Endothelial cell of umbilical vein (primary cell): ENCODE results near the gene CEP192. TPM values are rescaled to one million over a fixed set of nuclear protein-coding genes. Genes with fewer than 3 reads are reported as not detected.

ENCODE experiments used
- BruUV-seq: library from RNA; stranded (reverse); fragments of 400-500 nt; replicated peaks from 2 replicates; lab custom pipeline; 2021; lab: Mats Ljungman, UMichigan
- CTCF ChIA-PET: fragments of 300-600, 350-600 bp; sonication (Branson Sonifier 250); formaldehyde crosslinking; loops from one replicate; lab custom pipeline; 2021; ENCODE audit warnings: antibody characterized with exemption, inconsistent platforms; lab: Charles Lee
- POLR2A ChIA-PET: fragments of 300-600, 350-600 bp; sonication (Branson Sonifier 250); formaldehyde crosslinking; loops from one replicate; lab custom pipeline; 2021; ENCODE audit warnings: antibody characterized with exemption, inconsistent platforms; lab: Charles Lee
- DNase-seq: peaks from one replicate; pipeline ENCODE4 v3.0.0-alpha.2; 2011; ENCODE audit warnings: low read depth, low spot score
- FAIRE-seq: peaks from 2 replicates; lab custom pipeline; 2011; peaks lifted over from hg19 to GRCh38; lab: Jason Lieb, UNC
- H2AFZ ChIP-seq: 2 replicates; pipeline ENCODE4 v1.6.0; 2012; ENCODE audit warnings: low read depth, low read length, control low read depth, inconsistent platforms
- H3K27ac ChIP-seq: 2 replicates; pipeline ENCODE4 v1.5.1; 2011; ENCODE audit warnings: low read depth, mild to moderate bottlenecking, control low read depth, low read length, moderate library complexity; ENCODE audit not compliant: insufficient read depth
- H3K27me3 ChIP-seq, 2 experiments: 2 replicates each; pipeline versions ENCODE4 v1.6.0 to v1.6.1; 2011; ENCODE audit warnings: low read length in 2 of 2, mixed read lengths in 1 of 2; ENCODE audit not compliant: control insufficient read depth in 2 of 2, insufficient read depth in 2 of 2
- H3K36me3 ChIP-seq, 2 experiments: 2 replicates in 1 of 2; 3 replicates in 1 of 2; pipeline ENCODE4 v1.5.1; 2011; ENCODE audit warnings: low read length in 2 of 2, mild to moderate bottlenecking in 1 of 2, moderate library complexity in 1 of 2; ENCODE audit not compliant: control insufficient read depth in 2 of 2, insufficient read depth in 2 of 2; ENCODE audit errors: extremely low read depth in 1 of 2
- H3K4me1 ChIP-seq: 3 replicates; pipeline ENCODE4 v1.5.1; 2011; ENCODE audit warnings: mild to moderate bottlenecking, low read length; ENCODE audit not compliant: control insufficient read depth, insufficient read depth; ENCODE audit errors: extremely low read depth
- H3K4me2 ChIP-seq: 2 replicates; pipeline ENCODE4 v1.6.1; 2011; ENCODE audit warnings: low read length, control low read depth, mixed read lengths; ENCODE audit not compliant: insufficient read depth
- H3K4me3 ChIP-seq, 3 experiments: fragments of 200-600 bp in 1 of 3; sonication (generic), shearing (Covaris generic) in 1 of 3; replicated peaks in 1 of 3; 2 replicates each; pipeline ENCODE4 v1.5.1; 2011 to 2016; ENCODE audit warnings: control low read depth in 3 of 3, low read length in 3 of 3, mild to moderate bottlenecking in 2 of 3, inconsistent platforms in 1 of 3, low read depth in 1 of 3, moderate library complexity in 1 of 3; ENCODE audit not compliant: insufficient read depth in 1 of 3
- H3K79me2 ChIP-seq: 2 replicates; pipeline ENCODE4 v1.6.0; 2012; ENCODE audit warnings: low read length, inconsistent platforms; ENCODE audit not compliant: control insufficient read depth, insufficient read depth
- H3K9ac ChIP-seq: replicated peaks from 2 replicates; pipeline ENCODE3; 2011; ENCODE audit warnings: low read length, control low read depth; ENCODE audit not compliant: insufficient read depth; ENCODE audit errors: extremely low read depth
- H3K9me1 ChIP-seq: replicated peaks from 3 replicates; pipeline ENCODE4 v1.6.0; 2011; ENCODE audit warnings: mild to moderate bottlenecking, low read length; ENCODE audit not compliant: control insufficient read depth, insufficient read depth; ENCODE audit errors: extremely low read depth
- H3K9me3 ChIP-seq: replicated peaks from 2 replicates; pipeline ENCODE4 v1.5.1; 2012; ENCODE audit warnings: low read length, inconsistent platforms; ENCODE audit not compliant: control insufficient read depth, insufficient read depth
- H4K20me1 ChIP-seq: replicated peaks from 2 replicates; pipeline ENCODE3; 2011; ENCODE audit warnings: mild to moderate bottlenecking, low read length; ENCODE audit not compliant: control insufficient read depth, insufficient read depth; ENCODE audit errors: extremely low read depth
- CTCF ChIP-seq, 2 donors: IDR thresholded peaks; 1 replicate in 1 of 2; 2 replicates in 1 of 2; pipeline ENCODE4 v1.5.1; 2011; ENCODE audit warnings: low read length in 2 of 2, mild to moderate bottlenecking in 2 of 2, moderate library complexity in 2 of 2, control low read depth in 1 of 2, inconsistent platforms in 1 of 2, low read depth in 1 of 2; ENCODE audit not compliant: insufficient read depth in 1 of 2; ENCODE audit errors: extremely low read depth in 1 of 2
- EZH2 ChIP-seq: IDR thresholded peaks from 2 replicates; pipeline ENCODE4 v1.6.1; 2012; ENCODE audit warnings: borderline replicate concordance, low read depth, mild to moderate bottlenecking, moderate library complexity, low read length, inconsistent platforms; ENCODE audit not compliant: severe bottlenecking
- FOS ChIP-seq: IDR thresholded peaks from 2 replicates; pipeline ENCODE4 v1.6.1; 2011; ENCODE audit warnings: mild to moderate bottlenecking, low read length, moderate library complexity, borderline replicate concordance; ENCODE audit not compliant: insufficient read depth
- GATA2 ChIP-seq: IDR thresholded peaks from 2 replicates; pipeline ENCODE4 v1.7.0; 2011; ENCODE audit warnings: low read depth, mild to moderate bottlenecking, moderate library complexity, mixed read lengths, low read length; ENCODE audit not compliant: insufficient read length, insufficient read depth
- JUN ChIP-seq: IDR thresholded peaks from 2 replicates; pipeline ENCODE4 v1.6.1; 2011; ENCODE audit warnings: borderline replicate concordance, low read depth; ENCODE audit not compliant: insufficient read length, insufficient read depth
- MAX ChIP-seq: IDR thresholded peaks from 2 replicates; pipeline ENCODE4 v1.6.1; 2011; ENCODE audit not compliant: insufficient read depth, insufficient read length
- MYC ChIP-seq: IDR thresholded peaks from one replicate; pipeline ENCODE4 v1.6.1; 2011; ENCODE audit warnings: mild to moderate bottlenecking, low read depth, low read length
- POLR2A ChIP-seq: IDR thresholded peaks from 2 replicates; pipeline ENCODE4 v1.6.1; 2012; ENCODE audit warnings: low read depth, mild to moderate bottlenecking, control low read depth, low read length
- POLR2AphosphoS5 ChIP-seq: IDR thresholded peaks from 2 replicates; pipeline ENCODE4 v1.6.1; 2012; ENCODE audit warnings: low read depth, mild to moderate bottlenecking, control low read depth, low read length, moderate library complexity; ENCODE audit not compliant: insufficient read depth
- dilution Hi-C: fragments of 300-500 bp; cut with MboI; formaldehyde crosslinking; loops from one replicate; pipeline ENCODE4 v1.15.0; 2019; ENCODE audit warnings: low sequenced_read_pairs; ENCODE audit not compliant: extremely low pct_ligation_motif_present
- intact Hi-C: fragments of 100-400 bp; cut with micrococcal nuclease; formaldehyde crosslinking; loops from one replicate; pipeline ENCODE4 v1.10.0; 2022
- polyA plus RNA-seq, 4 experiments: library from polyadenylated mRNA; depleted of rRNA in 3 of 4; stranded (reverse) in 3 of 4; unstranded in 1 of 4; fragments of >200 nt; gene quantifications; 2 replicates each; pipeline versions ENCODE4 v1.2.1 to v1.2.3, GENCODE V29; 2011 to 2012; ENCODE audit warnings: missing spikeins in 1 of 4
- total RNA-seq: library from RNA; stranded (reverse); gene quantifications from 2 replicates; pipeline ENCODE4 v1.2.3, GENCODE V29; 2021

CEP192 gene
- total and polyA plus RNA-seq, 2 donors (not counting 3 experiments of a cell fraction or from before 2014, with no cell fraction given) = 14.5 to 22.9 TPM

DNA sequence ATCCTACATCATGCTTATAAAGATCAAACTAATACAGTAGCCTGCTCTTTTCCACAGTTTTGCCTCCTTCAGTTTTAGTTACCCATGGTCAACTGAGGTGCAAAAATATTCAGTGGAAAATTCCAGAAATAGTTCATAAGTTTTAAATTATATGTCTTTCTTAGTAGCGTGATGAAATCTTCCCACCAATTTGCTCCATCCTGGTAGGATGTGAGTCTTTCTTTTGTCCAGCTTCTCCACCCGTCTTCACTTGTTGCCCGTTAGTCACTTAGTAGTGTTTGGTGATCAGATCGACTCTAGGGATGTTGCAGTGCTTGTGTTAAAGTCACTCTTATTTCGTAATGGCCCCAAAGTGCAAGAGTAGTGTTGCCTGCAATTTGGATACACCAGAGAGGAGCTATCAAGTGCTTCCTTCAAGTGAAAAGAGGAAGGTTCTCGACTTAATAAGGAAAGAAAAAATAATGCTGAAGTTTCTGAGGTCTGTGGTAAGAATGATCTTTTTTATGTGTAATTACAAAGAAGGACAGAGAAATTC, 57.0 kb downstream of the CEP192 start:
- Histone ChIP-seq H3K27me3 (no peaks in the 10 kb centered on the region), H3K27ac (no peak overlapping the region), H3K36me3 (peaks cover 0 to 19% of the 10 kb centered on the region in 2 experiments), H3K9me3 (no peaks in the 10 kb centered on the region), H3K9me1 (no peaks in the 10 kb centered on the region), H3K9ac (no peak overlapping the region), H4K20me1 (no peaks in the 10 kb centered on the region), H3K79me2 (peaks cover 13% of the 10 kb centered on the region), H2AFZ (no peak overlapping the region), H3K4me1 (peaks cover 19% of the 10 kb centered on the region), H3K4me3 (no peak overlapping the region), H3K4me2 (no peak overlapping the region)
- TF ChIP-seq POLR2AphosphoS5 (no peak), MAX (no peak), GATA2 (no peak), POLR2A (no peak), MYC (no peak), FOS (no peak), JUN (no peak), CTCF (IDR thresholded peaks at IDR 0.05; ENCODE audit: extremely low read depth in 1 of 2, insufficient read depth in 1 of 2, low read depth in 1 of 2, low read length in 2 of 2) (no peak), EZH2 (no peak)
- DNase-seq (no peak), FAIRE-seq (no peak)
- POLR2A ChIA-PET = no interaction called here
- BruUV-seq = no TSS peak
- CTCF ChIA-PET = interaction anchor here (1.7 kb wide), 1 partner anchor 10 kb away, joined by 4 read pairs; no protein-coding TSS in a partner anchor
- dilution Hi-C loops (no loop called here), intact Hi-C loops (no loop called here)
